ENCODE results near the gene LMCD1. TPM values are rescaled to one million over a fixed set of nuclear protein-coding genes. Genes with fewer than 3 reads are reported as not detected.

LMCD1 gene
- total RNA-seq, 1 donor from 2014 or later: 35.0 TPM

DNA sequence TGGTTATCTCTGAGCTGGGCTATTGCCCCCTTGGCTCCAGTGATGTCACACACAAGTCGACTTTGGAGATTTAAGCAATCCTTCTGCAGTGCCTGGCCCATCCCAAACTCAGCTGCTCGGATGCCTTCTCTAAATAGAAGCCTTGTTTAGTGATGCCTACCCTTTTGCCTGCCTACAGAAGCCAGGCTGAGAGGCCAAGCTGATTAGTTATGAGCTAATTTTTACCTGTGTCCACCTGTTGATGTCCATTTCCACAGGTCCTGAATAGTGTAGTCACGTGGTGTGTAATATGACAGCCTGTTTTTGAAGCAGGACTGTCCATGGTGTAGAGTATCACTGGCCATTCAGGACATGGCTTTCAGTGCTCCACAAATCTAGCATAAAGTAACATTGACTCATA lies 97.5 kb downstream of the LMCD1 start:
- peaks cover 51 to 59% (median 55%) of the 10 kb centered on the region in 3 donors for H3K4me1 ChIP-seq (ENCODE audit: control insufficient read depth in 3 of 3, insufficient read depth in 3 of 3, low read length in 3 of 3)
- peak overlapping the region; percentile 82 for H3K27ac ChIP-seq (ENCODE audit: low read depth, low read length)
- no peaks in the 10 kb centered on the region for H3K27me3 ChIP-seq (ENCODE audit: control insufficient read depth in 3 of 3, insufficient read depth in 3 of 3, low read length in 3 of 3)
- peak overlapping the region in 1 of 3 donors; percentile 47 for H3K9ac ChIP-seq (ENCODE audit: low read depth in 1 of 3, low read length in 3 of 3)
- no peaks in the 10 kb centered on the region for H3K36me3 ChIP-seq (ENCODE audit: control insufficient read depth in 3 of 3, insufficient read depth in 3 of 3, low read length in 3 of 3)
- H3K9me3 ChIP-seq (ENCODE audit: control insufficient read depth in 3 of 3, low read length in 3 of 3): no peaks in the 10 kb centered on the region
- no peak overlapping the region for H3K4me3 ChIP-seq (ENCODE audit: low read length in 3 of 3)

DNA sequence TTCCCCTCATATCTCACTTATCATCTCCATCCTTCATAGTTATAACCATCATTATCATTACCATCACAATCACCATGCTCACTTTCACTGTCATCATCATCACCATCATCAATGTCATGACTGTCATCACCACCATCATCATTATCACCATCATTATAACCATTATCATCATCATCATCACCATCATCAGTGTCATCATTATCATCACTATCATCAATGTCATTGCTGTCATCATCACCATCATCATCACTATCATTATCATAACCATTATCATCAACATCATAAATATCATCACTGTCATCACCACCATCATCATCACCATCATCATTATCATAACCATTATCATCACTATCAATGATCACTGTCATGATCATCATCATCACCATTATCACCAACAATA lies 98.8 kb downstream of the LMCD1 start:
- no peak overlapping the region for H3K27ac ChIP-seq (ENCODE audit: low read depth, low read length)
- peaks cover 40 to 49% (median 44%) of the 10 kb centered on the region in 3 donors for H3K4me1 ChIP-seq (ENCODE audit: control insufficient read depth in 3 of 3, insufficient read depth in 3 of 3, low read length in 3 of 3)
- H3K9ac ChIP-seq (ENCODE audit: low read depth in 1 of 3, low read length in 3 of 3): no peak overlapping the region
- H3K4me3 ChIP-seq (ENCODE audit: low read length in 3 of 3): no peak overlapping the region
- H3K9me3 ChIP-seq (ENCODE audit: control insufficient read depth in 3 of 3, low read length in 3 of 3): no peaks in the 10 kb centered on the region
- no peaks in the 10 kb centered on the region for H3K36me3 ChIP-seq (ENCODE audit: control insufficient read depth in 3 of 3, insufficient read depth in 3 of 3, low read length in 3 of 3)
- no peaks in the 10 kb centered on the region for H3K27me3 ChIP-seq (ENCODE audit: control insufficient read depth in 3 of 3, insufficient read depth in 3 of 3, low read length in 3 of 3)

DNA sequence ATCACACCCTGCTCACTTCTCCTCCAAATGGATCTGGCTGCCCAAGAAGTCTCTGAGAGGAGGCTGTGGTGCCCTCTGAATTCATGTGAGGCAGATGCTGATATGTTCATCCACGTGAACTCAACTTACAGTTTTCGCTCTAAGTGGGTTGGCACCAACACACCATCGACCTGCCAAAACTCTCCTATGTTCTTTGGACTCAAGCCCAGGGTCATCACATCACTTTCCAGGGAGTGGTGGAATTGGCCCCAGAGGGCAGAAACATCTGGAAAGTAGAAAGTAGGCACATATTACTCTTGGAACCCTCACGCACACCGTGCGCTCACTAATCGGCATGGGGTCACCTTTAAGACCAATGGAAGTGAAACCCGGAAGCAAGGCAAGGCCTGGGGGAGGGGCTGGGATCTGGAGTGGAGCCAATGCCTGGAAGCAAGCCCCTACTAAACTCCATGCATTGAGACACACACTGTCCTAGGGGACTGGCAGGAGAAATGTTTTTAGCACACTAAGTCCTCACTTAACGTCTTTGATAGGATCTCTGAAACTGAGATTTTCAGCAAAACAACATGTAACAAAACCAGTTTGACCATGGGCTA lies 101.6 kb downstream of the LMCD1 start:
- H3K27ac ChIP-seq (ENCODE audit: low read depth, low read length): no peak overlapping the region
- no peak overlapping the region for H3K4me3 ChIP-seq (ENCODE audit: low read length in 3 of 3)
- no peak overlapping the region for H3K9ac ChIP-seq (ENCODE audit: low read depth in 1 of 3, low read length in 3 of 3)
- H3K36me3 ChIP-seq (ENCODE audit: control insufficient read depth in 3 of 3, insufficient read depth in 3 of 3, low read length in 3 of 3): no peaks in the 10 kb centered on the region
- no peaks in the 10 kb centered on the region for H3K9me3 ChIP-seq (ENCODE audit: control insufficient read depth in 3 of 3, low read length in 3 of 3)
- H3K4me1 ChIP-seq (ENCODE audit: control insufficient read depth in 3 of 3, insufficient read depth in 3 of 3, low read length in 3 of 3): peaks cover 34 to 43% (median 37%) of the 10 kb centered on the region in 3 donors
- H3K27me3 ChIP-seq (ENCODE audit: control insufficient read depth in 3 of 3, insufficient read depth in 3 of 3, low read length in 3 of 3): no peaks in the 10 kb centered on the region

DNA sequence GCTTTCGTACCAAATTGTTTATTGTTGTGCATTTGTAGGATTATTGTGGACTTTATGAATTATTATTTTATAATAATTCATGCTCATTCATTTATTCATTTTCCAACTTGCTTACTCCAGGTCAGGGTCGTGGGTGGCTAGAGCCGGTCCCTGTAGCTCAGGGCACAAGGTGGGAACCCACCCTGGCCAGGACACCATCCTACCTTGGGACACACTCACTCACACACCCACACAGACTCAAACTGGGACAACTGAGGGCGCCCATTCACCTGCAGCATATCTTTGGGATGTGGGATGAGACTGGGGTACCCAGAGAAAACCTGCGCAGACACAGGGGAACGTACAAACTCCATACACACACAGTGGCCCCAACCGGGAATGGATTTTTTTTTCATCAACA lies 102.4 kb downstream of the LMCD1 start:
- no peak overlapping the region for H3K4me3 ChIP-seq (ENCODE audit: low read length in 3 of 3)
- H3K27ac ChIP-seq (ENCODE audit: low read depth, low read length): no peak overlapping the region
- H3K27me3 ChIP-seq (ENCODE audit: control insufficient read depth in 3 of 3, insufficient read depth in 3 of 3, low read length in 3 of 3): no peaks in the 10 kb centered on the region
- H3K36me3 ChIP-seq (ENCODE audit: control insufficient read depth in 3 of 3, insufficient read depth in 3 of 3, low read length in 3 of 3): no peaks in the 10 kb centered on the region
- peaks cover 26 to 36% (median 30%) of the 10 kb centered on the region in 3 donors for H3K4me1 ChIP-seq (ENCODE audit: control insufficient read depth in 3 of 3, insufficient read depth in 3 of 3, low read length in 3 of 3)
- no peaks in the 10 kb centered on the region for H3K9me3 ChIP-seq (ENCODE audit: control insufficient read depth in 3 of 3, low read length in 3 of 3)
- H3K9ac ChIP-seq (ENCODE audit: low read depth in 1 of 3, low read length in 3 of 3): no peak overlapping the region

DNA sequence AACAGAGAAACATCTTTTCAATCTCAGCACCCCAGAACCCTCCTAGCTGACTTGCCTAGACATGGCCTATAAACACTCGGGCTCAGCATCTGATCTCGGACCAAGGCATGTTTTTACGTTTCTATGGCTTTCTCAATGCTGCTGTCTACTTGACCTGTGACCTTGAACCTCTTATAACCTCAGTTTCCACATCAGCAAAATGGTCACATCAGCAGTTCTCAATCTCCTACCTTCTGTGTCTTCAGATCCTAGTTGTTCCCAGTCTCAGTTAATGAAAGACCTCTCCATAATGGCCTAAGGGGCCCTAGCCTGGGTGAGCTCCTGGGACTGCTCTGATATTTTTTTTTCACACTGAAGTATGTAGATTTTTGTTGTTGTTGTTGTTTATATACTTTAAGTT lies 103.4 kb downstream of the LMCD1 start:
- Histone ChIP-seq H3K9ac (ENCODE audit: low read depth in 1 of 3, low read length in 3 of 3) (no peak overlapping the region), H3K4me1 (ENCODE audit: control insufficient read depth in 3 of 3, insufficient read depth in 3 of 3, low read length in 3 of 3) (peaks cover 20 to 28% (median 22%) of the 10 kb centered on the region in 3 donors), H3K36me3 (ENCODE audit: control insufficient read depth in 3 of 3, insufficient read depth in 3 of 3, low read length in 3 of 3) (no peaks in the 10 kb centered on the region), H3K27me3 (ENCODE audit: control insufficient read depth in 3 of 3, insufficient read depth in 3 of 3, low read length in 3 of 3) (no peaks in the 10 kb centered on the region), H3K9me3 (ENCODE audit: control insufficient read depth in 3 of 3, low read length in 3 of 3) (no peaks in the 10 kb centered on the region), H3K27ac (ENCODE audit: low read depth, low read length) (no peak overlapping the region), H3K4me3 (ENCODE audit: low read length in 3 of 3) (no peak overlapping the region)

DNA sequence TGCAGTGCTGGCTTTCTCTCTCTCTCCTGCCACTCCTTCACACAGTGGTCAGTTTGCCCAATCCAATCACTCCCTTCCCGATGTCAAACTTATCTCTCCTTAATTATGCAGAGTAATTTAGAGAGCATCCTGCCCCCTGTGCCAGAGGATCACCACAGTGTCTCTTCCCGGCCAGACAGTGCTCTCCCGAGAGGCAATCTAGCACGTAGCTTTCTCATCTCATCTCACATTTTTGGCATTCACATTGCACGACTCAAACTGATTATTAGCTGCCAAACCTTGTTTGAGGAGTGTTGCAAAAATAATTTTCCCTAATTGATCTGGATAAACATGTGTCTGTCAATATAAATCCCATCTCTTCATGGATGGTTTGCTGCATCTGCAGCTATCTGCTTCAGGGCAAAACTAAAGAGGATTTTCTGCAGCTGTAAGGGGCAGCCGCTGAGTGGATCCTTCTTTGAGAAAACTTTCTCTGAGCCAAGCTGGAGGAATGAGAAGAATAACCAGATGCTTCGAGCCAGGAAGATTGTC lies 105.1 kb downstream of the LMCD1 start:
- H3K4me1 ChIP-seq (ENCODE audit: control insufficient read depth in 3 of 3, insufficient read depth in 3 of 3, low read length in 3 of 3): peaks cover 20 to 28% (median 22%) of the 10 kb centered on the region in 3 donors
- no peak overlapping the region for H3K27ac ChIP-seq (ENCODE audit: low read depth, low read length)
- H3K9ac ChIP-seq (ENCODE audit: low read depth in 1 of 3, low read length in 3 of 3): peak overlapping the region in 1 of 3 donors; percentile 3
- no peaks in the 10 kb centered on the region for H3K9me3 ChIP-seq (ENCODE audit: control insufficient read depth in 3 of 3, low read length in 3 of 3)
- no peaks in the 10 kb centered on the region for H3K27me3 ChIP-seq (ENCODE audit: control insufficient read depth in 3 of 3, insufficient read depth in 3 of 3, low read length in 3 of 3)
- H3K4me3 ChIP-seq (ENCODE audit: low read length in 3 of 3): no peak overlapping the region
- no peaks in the 10 kb centered on the region for H3K36me3 ChIP-seq (ENCODE audit: control insufficient read depth in 3 of 3, insufficient read depth in 3 of 3, low read length in 3 of 3)

DNA sequence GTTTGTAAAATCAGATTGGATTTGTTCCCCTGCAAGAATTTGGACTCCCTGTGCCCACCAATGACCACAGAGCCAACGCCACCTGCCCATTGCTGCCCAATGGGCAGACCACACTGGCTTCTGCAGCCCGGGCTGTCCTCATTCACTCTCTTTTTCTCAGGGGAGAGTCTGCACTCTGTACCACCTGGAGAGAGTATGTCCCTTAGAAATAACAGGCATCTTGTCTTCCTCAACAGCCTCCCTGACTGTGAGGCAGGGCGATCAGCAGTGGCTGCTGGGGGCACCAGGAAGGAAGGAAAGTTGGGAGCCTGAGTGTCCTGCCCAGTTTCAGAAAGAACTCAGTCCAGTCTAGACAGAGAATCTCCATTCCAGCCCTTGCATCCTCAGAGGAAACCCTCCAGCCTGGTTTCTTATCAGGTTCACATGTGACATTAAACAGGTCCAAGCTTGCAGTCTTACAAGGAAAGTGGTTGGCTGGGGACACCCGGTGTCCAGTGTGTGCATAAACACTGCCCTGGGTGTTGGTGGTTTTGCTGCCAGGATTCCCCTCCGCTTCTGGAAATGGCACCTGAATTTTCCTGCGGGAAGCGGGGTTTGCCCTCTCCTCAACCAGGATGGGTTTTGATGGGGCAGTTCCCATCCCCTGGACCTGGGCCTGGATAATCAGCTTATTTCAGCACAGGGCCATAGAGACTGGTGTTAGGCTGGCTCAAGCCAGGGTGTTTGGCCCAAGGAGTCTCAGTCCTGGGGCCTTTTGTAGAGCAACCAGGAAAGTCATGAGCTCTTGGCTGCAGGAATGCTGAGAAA lies 105.8 kb downstream of the LMCD1 start:
- no peaks in the 10 kb centered on the region for H3K27me3 ChIP-seq (ENCODE audit: control insufficient read depth in 3 of 3, insufficient read depth in 3 of 3, low read length in 3 of 3)
- no peak overlapping the region for H3K27ac ChIP-seq (ENCODE audit: low read depth, low read length)
- peak overlapping the region in 1 of 3 donors; percentile 52 for H3K4me3 ChIP-seq (ENCODE audit: low read length in 3 of 3)
- H3K9ac ChIP-seq (ENCODE audit: low read depth in 1 of 3, low read length in 3 of 3): peak overlapping the region in 1 of 3 donors; percentile 70
- no peaks in the 10 kb centered on the region for H3K36me3 ChIP-seq (ENCODE audit: control insufficient read depth in 3 of 3, insufficient read depth in 3 of 3, low read length in 3 of 3)
- peaks cover 20 to 28% (median 22%) of the 10 kb centered on the region in 3 donors for H3K4me1 ChIP-seq (ENCODE audit: control insufficient read depth in 3 of 3, insufficient read depth in 3 of 3, low read length in 3 of 3)
- no peaks in the 10 kb centered on the region for H3K9me3 ChIP-seq (ENCODE audit: control insufficient read depth in 3 of 3, low read length in 3 of 3)

DNA sequence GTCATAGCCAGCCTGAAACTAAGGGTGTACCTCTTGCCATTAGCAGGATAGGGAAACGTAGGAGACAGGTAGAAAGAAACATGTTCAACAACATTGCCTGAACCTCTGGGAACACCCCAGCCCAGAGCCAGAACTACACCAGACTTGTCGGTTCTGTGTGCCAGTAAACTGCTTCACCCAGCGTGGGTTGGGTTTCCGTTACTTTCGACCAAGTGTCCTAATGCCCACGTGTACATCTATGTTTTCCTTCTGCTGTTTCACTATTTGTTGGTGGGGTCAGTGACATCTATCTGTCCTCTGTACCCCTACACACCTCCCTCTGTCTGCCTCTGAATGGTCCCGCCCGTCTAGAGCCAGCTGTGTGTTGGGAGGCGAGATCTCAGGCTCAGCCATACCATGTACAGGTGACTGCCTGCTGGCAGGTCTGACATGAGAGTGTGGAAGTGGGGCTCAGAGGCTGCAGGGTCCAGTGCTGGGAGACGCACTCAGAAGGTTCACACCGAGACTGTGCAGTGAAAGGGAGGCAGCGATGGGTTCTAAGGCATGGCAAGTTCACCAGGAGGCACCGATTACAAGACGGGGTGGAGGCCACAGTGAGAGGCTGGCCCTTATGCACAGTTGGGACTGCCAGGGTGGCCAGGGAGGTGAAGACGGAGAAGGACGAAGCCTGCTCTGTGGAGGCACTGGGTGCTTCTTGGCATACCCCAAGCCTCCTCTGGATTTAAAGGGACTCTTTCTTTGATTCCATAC lies 106.6 kb downstream of the LMCD1 start:
- Histone ChIP-seq H3K4me3 (ENCODE audit: low read length in 3 of 3) (no peak overlapping the region), H3K9me3 (ENCODE audit: control insufficient read depth in 3 of 3, low read length in 3 of 3) (no peaks in the 10 kb centered on the region), H3K4me1 (ENCODE audit: control insufficient read depth in 3 of 3, insufficient read depth in 3 of 3, low read length in 3 of 3) (peaks cover 20 to 26% (median 22%) of the 10 kb centered on the region in 3 donors), H3K36me3 (ENCODE audit: control insufficient read depth in 3 of 3, insufficient read depth in 3 of 3, low read length in 3 of 3) (no peaks in the 10 kb centered on the region), H3K27me3 (ENCODE audit: control insufficient read depth in 3 of 3, insufficient read depth in 3 of 3, low read length in 3 of 3) (no peaks in the 10 kb centered on the region), H3K27ac (ENCODE audit: low read depth, low read length) (no peak overlapping the region), H3K9ac (ENCODE audit: low read depth in 1 of 3, low read length in 3 of 3) (peak overlapping the region in 1 of 3 donors; percentile 70)

DNA sequence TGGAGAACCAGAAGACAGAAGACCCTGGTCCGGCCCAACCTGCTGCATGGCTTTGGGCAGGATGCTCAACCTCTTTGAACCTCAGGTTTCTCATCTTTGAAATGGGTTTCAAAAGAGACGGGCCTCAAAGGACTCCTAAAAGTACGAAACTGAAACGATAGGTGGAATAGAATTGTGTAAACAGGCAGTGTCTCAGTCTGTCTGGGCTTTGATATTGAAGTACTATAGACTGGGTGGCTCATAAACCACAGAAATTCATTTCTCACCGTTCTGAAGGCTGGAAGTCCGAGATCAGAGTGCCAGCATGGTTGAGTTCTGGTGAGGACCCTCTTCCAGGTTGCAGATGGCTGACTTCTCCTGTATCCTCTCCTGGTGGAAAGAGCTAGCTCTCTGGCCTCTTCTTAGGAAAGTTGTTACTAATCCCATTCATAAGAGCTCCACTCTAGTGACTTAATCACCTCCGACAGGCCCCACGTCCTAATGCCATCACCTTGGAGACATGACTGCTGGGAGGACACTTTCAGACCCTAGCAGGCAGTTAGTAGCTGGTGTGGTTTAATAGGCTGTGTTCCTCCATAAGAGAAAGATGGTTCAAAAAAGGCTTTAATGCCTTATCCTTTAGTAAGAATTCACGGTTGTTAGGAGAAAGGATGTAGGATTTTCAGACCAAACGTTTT lies 107.3 kb downstream of the LMCD1 start:
- Histone ChIP-seq H3K27ac (ENCODE audit: low read depth, low read length) (no peak overlapping the region), H3K9me3 (ENCODE audit: control insufficient read depth in 3 of 3, low read length in 3 of 3) (no peaks in the 10 kb centered on the region), H3K4me1 (ENCODE audit: control insufficient read depth in 3 of 3, insufficient read depth in 3 of 3, low read length in 3 of 3) (peaks cover 18 to 23% (median 20%) of the 10 kb centered on the region in 3 donors)

More for the DNA sequence above, 107.3 kb downstream of the LMCD1 start:
- Histone ChIP-seq H3K36me3 (ENCODE audit: control insufficient read depth in 3 of 3, insufficient read depth in 3 of 3, low read length in 3 of 3) (no peaks in the 10 kb centered on the region), H3K27me3 (ENCODE audit: control insufficient read depth in 3 of 3, insufficient read depth in 3 of 3, low read length in 3 of 3) (no peaks in the 10 kb centered on the region), H3K9ac (ENCODE audit: low read depth in 1 of 3, low read length in 3 of 3) (no peak overlapping the region), H3K4me3 (ENCODE audit: low read length in 3 of 3) (no peak overlapping the region)
